K562 (cell line): ENCODE measurements around the gene RBM19. TPM values are rescaled to one million over a fixed set of nuclear protein-coding genes. Genes with fewer than 3 reads are reported as not detected.

Experiments
- CEBPG ChIP-seq, 3 experiments: fragments of 200-800 bp in 1 of 3; sonication (Bioruptor generic) in 1 of 3; sonication (generic) in 1 of 3; formaldehyde crosslinking in 1 of 3; IDR thresholded peaks in 2 of 3; conservative IDR thresholded peaks in 1 of 3; 2 replicates each; pipeline versions ENCODE4 v1.6.1 to v1.8.0; 2016 to 2022; ENCODE audit warnings: missing compliant biosample characterization in 2 of 3, missing genetic modification characterization in 2 of 3, mild to moderate bottlenecking in 1 of 3, missing genetic modification reagents in 1 of 3
- CXXC5 ChIP-seq: fragments of 250-450 bp; sonication (Bioruptor Pico); IDR thresholded peaks from 2 replicates; pipeline ENCODE4 v1.8.0; 2022; ENCODE audit warnings: inconsistent platforms, mild to moderate bottlenecking, moderate library complexity
- FOSL1 ChIP-seq: fragments of 200-800 bp; sonication (Bioruptor generic); conservative IDR thresholded peaks from 2 replicates; pipeline ENCODE4 v1.6.1; 2016; ENCODE audit warnings: missing genetic modification characterization, missing compliant biosample characterization
- GTF2F1 ChIP-seq: IDR thresholded peaks from 2 replicates; pipeline ENCODE4 v1.6.1; 2011; ENCODE audit warnings: low read depth, low read length, improper control_type of control experiment
- JUN ChIP-seq, 2 experiments: sonication (generic) in 1 of 2; formaldehyde crosslinking in 1 of 2; IDR thresholded peaks; 2 replicates each; pipeline versions ENCODE4 v1.6.1 to v1.8.0; 2012 to 2022; ENCODE audit warnings: borderline replicate concordance in 2 of 2, mild to moderate bottlenecking in 2 of 2, improper control_type of control experiment in 1 of 2, low read depth in 1 of 2, low read length in 1 of 2, missing genetic modification reagents in 1 of 2
- JUND ChIP-seq, 2 experiments: IDR thresholded peaks; 2 replicates in 1 of 2; 3 replicates in 1 of 2; pipeline ENCODE4 v1.6.1; 2011; ENCODE audit warnings: borderline replicate concordance in 2 of 2, low read depth in 2 of 2, low read length in 2 of 2, improper control_type of control experiment in 1 of 2, missing biosample characterization in 1 of 2, missing genetic modification characterization in 1 of 2, missing genetic modification reagents in 1 of 2
- MXI1 ChIP-seq: IDR thresholded peaks from 2 replicates; pipeline ENCODE4 v1.6.1; 2011; ENCODE audit warnings: low read depth, mild to moderate bottlenecking, improper control_type of control experiment, low read length
- PTTG1 ChIP-seq: fragments of 450-650 bp; IDR thresholded peaks from 2 replicates; pipeline ENCODE4 v1.6.1; 2016; ENCODE audit warnings: low read depth, mild to moderate bottlenecking, missing genetic modification characterization, missing compliant biosample characterization
- PYGO2 ChIP-seq: fragments of 450-650 bp; IDR thresholded peaks from 2 replicates; pipeline ENCODE4 v1.6.1; 2016; ENCODE audit warnings: mild to moderate bottlenecking, missing genetic modification characterization, moderate library complexity, missing compliant biosample characterization
- ZNF197 ChIP-seq: fragments of 200-800 bp; sonication (Bioruptor generic); IDR thresholded peaks from 2 replicates; pipeline ENCODE4 v1.6.1; 2016; ENCODE audit warnings: low read depth, missing genetic modification characterization, missing compliant biosample characterization
- polyA plus RNA-seq, 8 experiments: library from polyadenylated mRNA; depleted of rRNA in 4 of 8; stranded (reverse) in 5 of 8; unstranded in 3 of 8; fragments of >200 nt; fragmentation: Nextera tagmentation in 2 of 8; fragmentation: Illumina TruSeq in 1 of 8; extraction: Ambion mirVana in 2 of 8; extraction: Trizol in 1 of 8; gene quantifications; 2 replicates each; pipeline versions ENCODE4 v1.2.1 to v1.2.3, GENCODE V29; 2011 to 2014; ENCODE audit warnings: inconsistent platforms in 1 of 8, missing spikeins in 1 of 8
- total RNA-seq, 7 experiments: library from RNA; depleted of rRNA in 6 of 7; stranded (reverse); fragments of >200 nt in 6 of 7; fragmentation: Illumina TruSeq in 2 of 7; extraction: Trizol in 2 of 7; gene quantifications; 2 replicates each; pipeline versions ENCODE4 v1.2.1 to v1.2.3, GENCODE V29; 2011 to 2021; ENCODE audit warnings: low replicate concordance in 1 of 7
- TF ChIP-seq, protein P1 (sequence below): fragments of 450-650 bp; formaldehyde crosslinking; IDR thresholded peaks from 2 replicates; pipeline ENCODE4 v1.4.0; 2022; ENCODE audit warnings: mild to moderate bottlenecking, moderate library complexity
- TF ChIP-seq, protein P2 (sequence below), 2 experiments: fragments of 450-650 bp in 1 of 2; sonication (generic) in 1 of 2; formaldehyde crosslinking in 1 of 2; IDR thresholded peaks in 1 of 2; conservative IDR thresholded peaks in 1 of 2; 2 replicates each; pipeline versions ENCODE4 v1.6.1 to v1.8.1; 2016 to 2023; ENCODE audit warnings: mild to moderate bottlenecking in 2 of 2, moderate library complexity in 2 of 2, inconsistent platforms in 1 of 2, missing genetic modification reagents in 1 of 2

Gene RBM19
- total and polyA plus RNA-seq, 9 of the 15 experiments (the other 6 are each of a cell fraction or from before 2014, with no cell fraction given): 16.0 to 58.4 (median 37.9) TPM

DNA sequence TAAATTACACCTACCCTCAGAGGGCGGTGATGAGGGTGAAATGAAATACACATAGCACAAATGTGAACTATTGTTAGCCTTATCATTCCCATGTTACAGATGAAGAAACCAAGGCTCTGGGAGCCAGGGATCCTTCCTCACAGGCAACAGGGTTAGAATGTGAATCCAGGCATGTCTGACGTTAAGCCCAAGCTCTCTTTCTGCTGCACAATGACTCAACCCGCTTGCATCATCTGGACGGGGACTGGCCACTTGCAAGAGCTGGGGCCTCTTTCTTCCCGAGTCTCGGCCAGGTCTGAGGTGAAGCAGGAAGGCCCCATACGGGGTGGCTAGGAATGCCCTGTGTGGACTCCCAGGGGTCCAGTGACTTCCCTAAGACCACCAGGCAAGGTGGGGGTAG is 105.2 kb downstream of the RBM19 start (continued):
- TF ChIP-seq ZNF197 (no peak), CEBPG (CRISPR knock-in tag; IDR thresholded peaks at IDR 0.05) (peak; percentile 96), CEBPG (tag; conservative IDR thresholded peaks at IDR 0.05 in 1 of 2, IDR thresholded peaks at IDR 0.05 in 1 of 2) (peak; percentile 78 to 93), PTTG1 (tag) (no peak), MXI1 (no peak), JUN (IDR thresholded peaks at IDR 0.05; ENCODE audit: borderline replicate concordance, low read depth, low read length) (peak; percentile 70), JUN (CRISPR knock-in tag; IDR thresholded peaks at IDR 0.05; ENCODE audit: borderline replicate concordance) (no peak), FOSL1 (peak; percentile 91), PYGO2 (tag) (no peak), JUND (IDR thresholded peaks at IDR 0.05; ENCODE audit: borderline replicate concordance, low read depth, low read length) (peak; percentile 87), JUND (tag; IDR thresholded peaks at IDR 0.05; ENCODE audit: borderline replicate concordance, low read depth, low read length) (peak; percentile 38; the same call in 1 of the 3 replicates), GTF2F1 (no peak), CXXC5 (CRISPR knock-in tag) (0 out of 2 replicates have a peak, but pooled peaks have one; percentile 20)
- TF ChIP-seq, protein P1, sequence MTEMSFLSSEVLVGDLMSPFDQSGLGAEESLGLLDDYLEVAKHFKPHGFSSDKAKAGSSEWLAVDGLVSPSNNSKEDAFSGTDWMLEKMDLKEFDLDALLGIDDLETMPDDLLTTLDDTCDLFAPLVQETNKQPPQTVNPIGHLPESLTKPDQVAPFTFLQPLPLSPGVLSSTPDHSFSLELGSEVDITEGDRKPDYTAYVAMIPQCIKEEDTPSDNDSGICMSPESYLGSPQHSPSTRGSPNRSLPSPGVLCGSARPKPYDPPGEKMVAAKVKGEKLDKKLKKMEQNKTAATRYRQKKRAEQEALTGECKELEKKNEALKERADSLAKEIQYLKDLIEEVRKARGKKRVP (CRISPR knock-in tag): peak; percentile 68
- TF ChIP-seq, protein P2, sequence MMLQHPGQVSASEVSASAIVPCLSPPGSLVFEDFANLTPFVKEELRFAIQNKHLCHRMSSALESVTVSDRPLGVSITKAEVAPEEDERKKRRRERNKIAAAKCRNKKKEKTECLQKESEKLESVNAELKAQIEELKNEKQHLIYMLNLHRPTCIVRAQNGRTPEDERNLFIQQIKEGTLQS (IDR thresholded peaks at IDR 0.05): peak; percentile 91
- TF ChIP-seq, protein P2 (CRISPR knock-in tag; conservative IDR thresholded peaks at IDR 0.05): no peak
